ENCODE data around the gene FOXC1.

FOXC1 gene

DNA sequence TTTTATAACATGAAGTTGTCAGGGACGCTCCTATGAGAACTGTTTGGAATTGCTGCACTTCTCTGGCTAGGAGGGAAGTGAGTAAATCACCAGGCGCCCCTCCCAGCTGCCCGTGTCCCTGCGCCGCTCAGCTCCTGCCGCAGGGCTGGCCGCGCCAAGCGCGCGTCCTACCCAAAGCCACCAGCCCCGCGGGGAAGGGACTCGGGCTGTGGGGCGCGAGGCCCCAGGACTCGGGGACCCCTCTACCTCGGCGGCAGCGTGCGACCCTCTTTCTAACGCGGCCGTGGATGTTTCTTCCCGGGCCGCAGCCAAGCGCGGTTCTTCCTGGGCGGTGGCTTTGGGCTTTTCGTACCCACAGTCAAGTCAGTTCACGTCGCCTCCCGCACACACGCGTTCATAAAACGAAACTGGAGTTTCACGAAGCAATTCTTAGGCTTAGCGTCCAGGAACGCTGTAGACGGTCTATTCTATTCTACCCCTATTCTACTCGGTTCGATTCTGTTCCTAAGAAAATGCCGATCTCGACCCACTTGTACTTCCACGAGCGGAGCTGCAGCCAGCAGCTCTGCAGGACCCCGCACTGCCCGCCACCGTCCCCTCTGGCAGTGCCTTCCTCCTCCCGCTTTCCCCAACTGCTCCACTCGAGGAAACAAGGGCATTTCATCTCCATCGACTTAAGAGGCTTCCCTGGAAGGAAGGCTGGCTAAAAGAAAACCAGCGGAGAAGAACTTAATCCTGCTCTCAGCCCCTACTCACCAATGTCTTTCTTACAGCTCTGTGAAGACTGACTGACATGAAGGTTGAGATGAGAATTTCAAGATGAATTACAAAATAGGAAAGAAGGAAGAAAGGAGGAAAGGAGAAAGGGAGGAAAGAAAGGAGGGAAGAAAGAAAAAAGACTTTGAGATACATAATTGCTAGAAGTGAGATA, 15.4 kb downstream of the FOXC1 start:
- DNase-seq = no peak

DNA sequence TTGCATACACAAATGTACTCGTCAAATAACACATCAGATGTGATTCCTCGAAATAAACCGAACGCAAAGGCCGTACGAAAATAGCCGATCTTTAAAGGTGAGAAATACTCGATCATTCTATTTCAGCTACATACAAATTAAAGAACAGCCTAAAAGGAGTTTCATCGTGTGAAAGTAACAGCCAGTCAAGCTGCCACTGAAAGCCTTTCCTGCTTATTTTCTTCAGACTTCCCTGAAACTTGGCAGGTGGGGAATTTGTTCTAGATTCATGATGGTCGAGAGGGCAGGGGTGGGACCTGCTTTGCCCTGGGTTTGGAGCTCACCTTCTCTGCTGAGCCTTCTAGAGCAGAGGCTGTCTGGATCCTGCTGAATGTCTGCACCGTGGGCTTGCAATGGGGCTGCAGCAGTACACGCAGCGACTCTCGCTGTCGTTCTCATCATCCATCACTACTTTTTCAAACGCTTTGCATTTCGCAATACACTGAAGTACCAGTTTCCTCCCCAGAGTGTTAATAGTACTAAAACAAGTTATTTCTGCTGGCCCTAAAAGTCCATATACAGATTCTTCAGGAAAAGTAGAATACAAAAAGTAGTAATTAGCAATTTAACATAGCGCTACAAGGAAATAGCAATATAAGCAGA, 16.2 kb downstream of the FOXC1 start:
- no peak for DNase-seq

DNA sequence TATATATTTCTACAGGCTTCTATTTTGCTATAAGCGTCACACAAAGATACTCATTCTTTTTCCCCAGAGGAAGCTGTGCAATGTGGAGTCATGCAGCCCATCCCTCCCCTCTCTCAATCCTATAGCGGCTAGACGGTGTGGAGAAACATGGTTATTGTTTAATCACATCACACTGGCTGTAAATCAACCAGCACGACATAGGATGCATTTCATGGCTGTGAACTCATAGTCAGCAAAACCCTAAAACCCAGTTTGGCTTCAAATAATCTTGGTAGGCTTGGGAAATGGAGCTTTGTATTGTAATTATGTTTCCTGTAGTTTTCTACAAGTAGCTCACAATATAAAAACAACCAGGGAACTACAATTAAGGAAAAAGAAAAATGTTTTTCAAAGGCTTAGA, 16.8 kb downstream of the FOXC1 start:
- DNase-seq = no peak

DNA sequence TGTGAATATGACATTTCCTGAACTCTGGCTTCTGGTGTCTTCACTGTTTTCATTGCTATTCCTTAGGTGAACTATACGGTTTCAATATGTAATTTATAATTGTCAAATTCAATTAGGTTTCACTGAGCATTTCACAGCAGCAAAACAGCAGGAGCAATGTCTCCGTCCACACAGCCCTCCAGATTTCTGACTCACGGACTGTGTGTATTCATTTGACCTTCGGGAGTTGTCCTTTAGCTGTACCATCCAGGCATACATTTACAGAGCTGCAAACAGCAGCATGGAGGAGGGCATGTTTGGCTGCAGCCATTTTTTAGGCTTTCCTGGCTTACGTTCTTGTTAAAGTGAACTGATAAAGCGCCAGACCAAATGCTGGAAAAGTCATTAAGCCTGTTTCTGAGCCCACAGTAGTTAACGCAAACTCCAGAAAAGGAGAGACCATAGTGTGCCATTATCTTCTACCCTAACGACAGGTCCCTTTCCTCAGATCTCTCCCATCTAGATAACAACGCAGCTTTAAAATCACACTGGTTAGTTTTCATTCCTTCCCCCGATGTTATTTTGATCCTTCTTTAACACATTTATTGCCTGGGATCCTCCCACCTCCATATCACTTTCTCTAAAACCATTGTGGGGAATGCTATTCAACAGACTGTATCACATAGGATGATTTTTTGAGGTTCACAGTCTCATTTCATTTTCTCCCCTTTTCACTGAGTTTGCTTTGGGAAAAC, 18.3 kb downstream of the FOXC1 start:
- DNase-seq = no peak

DNA sequence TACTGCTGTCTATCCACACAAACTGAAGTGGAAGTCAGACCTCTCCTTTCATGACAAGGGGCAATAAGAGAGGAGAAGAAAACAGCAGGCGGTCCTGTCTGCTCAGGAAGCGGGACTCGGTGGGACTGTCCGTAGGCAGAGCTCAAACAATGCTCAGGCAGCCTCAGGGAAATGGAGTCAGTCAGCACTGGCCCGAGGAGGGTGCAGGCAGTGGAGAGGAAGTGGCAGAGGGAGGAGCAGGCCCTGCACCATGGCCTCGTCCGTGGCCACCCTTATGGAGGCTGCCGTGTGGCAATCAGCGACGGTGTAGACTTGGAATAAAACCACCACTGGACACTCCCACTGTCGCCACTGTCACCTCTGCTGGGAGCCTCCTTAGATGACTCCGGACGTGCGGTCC, 19.6 kb downstream of the FOXC1 start:
- no peak for DNase-seq

DNA sequence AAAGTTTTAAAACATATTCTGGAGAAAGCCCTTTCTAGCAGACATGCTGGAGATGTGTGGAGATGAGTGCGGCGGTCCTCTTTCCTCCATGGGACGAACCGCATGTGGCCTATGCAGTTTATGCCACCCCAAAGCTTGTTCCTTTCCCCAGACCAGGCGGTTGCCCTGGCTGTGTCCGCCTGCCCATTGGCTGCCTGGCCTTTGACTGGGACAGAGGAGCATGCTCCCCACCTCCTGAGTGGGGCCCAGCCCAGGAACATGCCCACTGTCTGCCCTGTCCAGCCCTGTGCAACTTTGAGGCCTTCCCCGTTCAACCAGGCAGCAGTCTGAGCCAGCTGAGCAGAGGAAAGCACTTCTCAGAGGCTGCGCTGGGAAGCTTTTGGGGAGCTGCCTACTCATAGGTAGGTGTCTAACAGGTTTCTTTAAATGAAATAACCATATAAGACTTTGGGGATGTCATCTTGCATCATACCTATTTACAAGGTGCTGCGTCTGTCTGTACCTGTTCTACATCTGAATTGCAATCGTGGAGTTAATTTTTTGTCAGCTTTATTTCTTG, 20.6 kb downstream of the FOXC1 start:
- DNase-seq = no peak

DNA sequence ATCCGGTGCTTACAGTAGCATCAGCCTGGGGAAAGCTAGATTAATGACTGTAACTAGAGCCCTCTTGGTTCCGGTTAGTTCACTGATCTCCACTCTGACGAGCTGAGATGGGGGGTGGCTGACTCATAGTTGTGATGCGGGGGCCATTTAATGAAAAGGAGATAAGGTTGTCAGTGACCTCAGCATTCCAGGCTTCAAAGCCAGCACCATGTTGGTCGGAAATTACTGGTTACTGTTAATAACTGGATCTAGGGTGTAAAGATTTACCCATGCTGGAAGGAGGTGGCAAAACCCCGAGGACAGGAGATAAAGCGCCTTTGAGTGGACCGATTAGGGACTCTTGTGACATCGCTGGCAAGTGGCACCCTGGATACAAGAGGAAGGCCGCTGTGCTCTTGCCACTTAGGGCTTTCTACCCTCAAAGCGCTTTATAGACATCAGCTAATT, 21.1 kb downstream of the FOXC1 start:
- DNase-seq = no peak

DNA sequence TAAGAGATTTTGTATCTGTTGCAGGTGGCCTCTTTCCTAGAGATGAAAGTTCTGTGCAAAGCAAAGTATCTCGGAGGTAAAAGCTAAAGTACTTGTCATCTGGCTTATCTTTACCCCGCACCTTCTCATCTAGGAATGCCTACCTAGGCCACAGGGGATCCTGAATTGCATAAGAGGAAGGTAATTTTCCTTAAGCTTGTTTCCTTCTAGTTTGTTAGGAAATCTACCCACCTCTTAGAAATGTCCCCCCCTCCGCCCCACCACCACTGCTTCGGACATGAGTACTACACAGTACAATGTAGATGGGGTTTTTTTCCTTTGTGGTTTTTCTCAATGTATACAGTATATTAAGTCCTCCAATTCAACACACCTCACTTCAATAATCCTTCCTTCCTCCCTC, 21.5 kb downstream of the FOXC1 start:
- no peak for DNase-seq

DNA sequence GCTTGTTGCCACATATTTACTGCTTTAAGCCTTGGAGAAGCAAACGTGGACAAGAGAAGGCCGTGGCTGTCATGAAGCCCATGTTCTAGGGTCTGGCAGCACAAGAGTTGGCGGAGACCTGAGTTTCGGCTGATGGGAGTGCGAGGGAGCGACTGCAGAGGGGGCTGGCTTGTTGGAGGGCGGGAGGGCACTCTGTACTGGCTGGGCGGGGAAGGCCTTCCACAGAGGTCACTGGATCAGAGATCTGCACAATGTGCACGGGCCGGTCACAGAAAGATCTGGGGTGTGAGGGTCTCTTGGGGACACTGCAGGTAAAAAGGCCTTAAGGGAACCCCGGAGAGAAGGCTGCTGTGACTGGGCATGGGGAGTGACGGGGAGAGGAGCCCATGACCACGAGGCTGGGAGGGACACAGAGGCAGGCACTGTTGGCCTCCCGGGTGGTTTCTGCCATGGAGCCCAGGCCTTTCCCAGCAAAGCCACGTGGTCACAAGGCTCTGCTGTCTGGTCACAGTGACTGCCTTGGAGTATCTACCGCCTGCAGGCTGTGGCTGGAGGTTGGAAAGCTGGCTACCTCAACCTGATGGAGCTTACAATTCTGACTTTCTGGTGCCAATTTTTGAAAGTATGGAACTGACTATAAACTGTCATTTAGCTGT, 23.8 kb downstream of the FOXC1 start:
- DNase-seq = no peak

DNA sequence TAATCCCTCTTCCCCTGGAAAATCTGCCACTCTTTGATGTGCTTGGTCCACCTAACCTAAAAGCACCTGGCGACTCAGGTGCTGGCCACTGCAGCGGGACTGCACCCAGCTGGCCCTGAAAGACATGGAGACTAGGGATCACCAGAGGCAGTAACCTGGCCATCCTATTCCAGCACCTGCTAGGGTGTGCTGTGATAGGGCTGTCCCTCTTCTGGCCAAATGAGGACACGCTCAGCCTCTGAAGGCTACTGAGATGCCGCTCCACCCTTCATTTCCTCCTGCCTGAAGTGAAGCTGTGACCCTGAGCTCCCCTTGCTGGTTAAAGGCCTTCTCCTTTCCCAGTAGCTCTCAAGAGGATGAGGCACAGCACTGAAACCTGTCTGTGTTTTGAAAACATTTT, 24.4 kb downstream of the FOXC1 start:
- DNase-seq = no peak

DNA sequence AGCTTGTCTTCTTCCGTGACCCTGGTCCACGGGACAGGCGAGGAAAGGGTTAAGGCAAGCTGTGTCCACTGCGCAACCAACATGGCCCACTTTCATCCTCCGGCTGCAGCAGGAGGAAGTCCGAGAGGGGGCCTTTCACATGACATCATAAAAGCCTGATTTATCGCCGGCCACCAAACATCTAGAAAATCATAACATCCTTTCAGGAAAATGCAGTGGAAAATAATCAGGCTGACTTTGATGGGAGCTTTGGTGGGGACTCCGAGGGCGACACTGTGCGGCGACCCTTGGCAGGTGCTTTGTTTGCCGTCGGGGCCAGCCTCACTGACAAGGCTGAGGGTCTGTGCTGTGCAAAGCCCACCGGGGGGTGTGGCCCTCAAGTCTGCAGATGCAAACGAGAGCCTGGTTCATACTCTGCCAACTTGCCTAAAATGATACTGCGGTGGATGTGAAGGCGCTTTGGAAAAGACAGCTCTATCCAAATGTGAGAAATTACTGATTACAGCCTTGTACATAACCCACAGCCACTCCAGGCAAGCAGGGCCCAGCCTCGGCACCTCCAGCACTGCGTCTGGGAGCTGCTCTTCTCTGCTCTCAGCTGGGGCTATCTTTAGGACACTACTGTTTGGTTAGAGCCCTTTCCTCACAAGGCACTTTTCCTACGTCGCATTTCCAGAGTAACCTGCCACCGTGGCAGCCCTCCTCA, 25.7 kb downstream of the FOXC1 start:
- no peak for DNase-seq

DNA sequence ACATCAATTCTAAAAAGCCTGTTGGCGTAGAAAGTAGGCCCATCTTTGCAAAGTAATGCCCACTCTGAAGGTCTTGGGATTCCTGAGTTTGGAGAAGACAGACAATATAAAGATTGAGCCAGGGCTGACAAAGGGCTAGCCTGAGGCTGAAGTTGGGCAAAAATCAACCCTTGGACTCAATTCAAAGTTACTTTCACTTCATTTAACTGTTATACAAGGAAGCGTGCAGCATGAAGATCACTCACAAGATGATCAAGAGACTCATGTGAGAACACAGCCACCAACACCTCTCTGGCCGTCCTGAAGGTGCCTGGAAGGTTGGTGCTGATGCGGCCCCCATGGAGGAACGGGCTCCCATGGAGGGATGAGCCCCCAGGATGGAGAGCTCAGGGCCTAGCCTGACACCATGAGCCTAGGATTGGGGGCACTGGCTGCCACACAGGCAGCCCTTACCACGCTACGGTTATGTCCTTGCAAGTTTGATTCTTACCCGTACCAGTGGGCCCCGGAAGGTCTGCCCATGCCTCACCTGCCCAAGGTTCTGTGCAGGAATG, 26.6 kb downstream of the FOXC1 start:
- no peak for DNase-seq

DNA sequence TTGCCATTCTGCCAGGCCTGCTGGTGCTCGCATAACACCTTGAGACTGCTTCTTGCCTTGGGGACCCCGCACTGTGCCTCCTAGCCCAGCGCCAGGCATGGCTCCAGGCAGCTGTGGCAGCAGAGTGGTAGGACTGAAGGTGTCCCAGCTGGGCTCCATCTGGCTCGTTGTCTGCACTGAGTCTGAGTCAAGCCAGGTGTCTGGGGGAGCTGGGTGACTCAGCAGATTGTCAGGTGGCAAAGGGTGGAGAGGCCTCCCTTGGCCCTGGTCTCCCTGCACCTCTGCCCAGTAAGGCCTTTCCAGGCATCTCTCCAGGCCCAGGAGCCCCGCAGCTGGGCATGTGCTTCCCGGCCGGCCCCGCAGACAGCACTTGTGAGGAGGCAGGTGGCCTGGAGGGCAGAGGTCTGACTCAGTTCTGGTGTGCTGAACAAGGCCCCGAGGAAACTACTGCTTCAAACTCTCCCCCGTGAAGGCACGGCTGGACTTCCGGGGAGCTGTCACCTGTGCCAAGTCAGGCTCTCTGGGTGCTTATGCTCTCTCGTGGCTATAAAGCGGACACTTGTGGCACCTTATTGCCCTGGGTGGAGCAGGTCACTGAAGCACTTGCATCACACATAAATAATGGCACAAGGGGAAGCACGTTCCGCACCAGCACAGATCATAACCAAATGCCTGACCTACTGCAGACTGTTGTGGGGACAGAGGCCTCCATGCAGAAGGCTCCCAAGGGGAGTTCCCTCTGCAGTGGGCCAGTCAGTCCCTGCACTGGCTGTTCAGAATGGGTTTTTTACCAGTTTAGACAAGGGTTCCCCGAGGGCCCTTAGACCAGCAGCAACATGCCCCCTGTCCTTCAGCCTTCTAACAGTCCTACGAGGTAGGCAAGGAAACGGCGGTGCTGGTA, 27.5 kb downstream of the FOXC1 start:
- no peak for DNase-seq

DNA sequence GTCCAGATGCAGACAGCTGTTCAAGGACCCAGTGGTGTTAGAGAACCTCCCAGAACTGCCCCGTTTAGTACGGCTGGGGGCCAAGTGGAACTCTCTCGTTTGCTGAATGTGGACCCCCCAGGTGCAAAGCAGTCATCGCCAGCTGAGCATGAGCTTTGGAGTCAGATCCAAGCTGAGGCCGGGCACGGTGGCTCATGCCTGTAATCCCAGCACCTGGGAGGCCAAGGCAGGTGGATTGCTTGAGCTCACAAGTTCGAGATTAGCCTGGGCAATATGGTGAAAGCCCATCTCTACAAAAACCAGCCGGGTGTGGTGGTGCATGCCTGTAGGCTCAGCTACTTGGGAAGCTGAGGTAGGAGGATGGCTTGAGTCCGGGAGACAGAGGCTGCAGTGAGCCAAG, 29.7 kb downstream of the FOXC1 start:
- no peak for DNase-seq

DNA sequence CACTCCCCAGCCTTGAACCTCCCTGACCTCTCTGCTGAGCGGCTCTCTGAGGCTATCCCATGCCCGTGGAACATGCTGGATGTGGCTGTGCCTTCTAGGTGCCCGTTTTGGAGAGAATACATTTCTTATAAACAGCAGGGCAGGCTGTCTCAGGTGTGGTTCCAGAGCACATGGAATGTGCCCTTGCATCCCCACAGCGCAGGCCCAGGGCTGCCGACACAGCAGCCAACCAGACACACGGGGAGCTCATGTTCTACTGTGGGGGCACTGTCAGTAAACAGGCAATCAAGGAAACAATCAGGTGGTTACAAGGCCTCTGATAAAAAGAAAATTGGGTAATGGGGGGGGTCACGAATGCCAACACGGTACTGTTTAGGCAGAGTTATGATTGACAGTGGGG, 30.8 kb downstream of the FOXC1 start:
- no peak for DNase-seq

DNA sequence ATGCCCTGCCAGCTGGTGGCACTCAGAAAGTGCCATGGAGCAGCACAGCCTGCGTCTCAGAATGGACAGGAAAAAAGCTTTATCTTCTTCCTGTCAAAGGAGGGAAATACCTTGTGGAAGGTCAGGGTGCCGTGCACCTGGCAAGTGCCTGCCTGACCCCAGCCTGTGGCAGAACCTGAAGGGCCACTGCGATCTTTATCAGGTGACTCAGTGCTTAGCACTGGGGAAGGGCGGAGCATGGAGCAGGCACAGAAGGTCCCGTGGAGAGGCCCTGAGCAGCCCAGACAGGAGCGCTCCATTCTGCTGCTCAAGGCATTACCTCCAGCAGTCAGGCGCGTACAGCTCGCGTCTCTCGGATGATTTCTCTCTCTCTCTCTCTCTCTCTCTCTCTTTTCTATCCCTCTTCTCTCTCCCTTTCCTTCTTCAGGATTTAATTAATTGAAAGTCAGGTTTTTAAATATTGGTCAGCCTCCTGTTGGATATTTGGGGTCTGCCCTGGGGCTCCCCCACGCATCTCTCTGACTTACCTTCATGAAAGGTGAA, 31.7 kb downstream of the FOXC1 start:
- DNase-seq = no peak

DNA sequence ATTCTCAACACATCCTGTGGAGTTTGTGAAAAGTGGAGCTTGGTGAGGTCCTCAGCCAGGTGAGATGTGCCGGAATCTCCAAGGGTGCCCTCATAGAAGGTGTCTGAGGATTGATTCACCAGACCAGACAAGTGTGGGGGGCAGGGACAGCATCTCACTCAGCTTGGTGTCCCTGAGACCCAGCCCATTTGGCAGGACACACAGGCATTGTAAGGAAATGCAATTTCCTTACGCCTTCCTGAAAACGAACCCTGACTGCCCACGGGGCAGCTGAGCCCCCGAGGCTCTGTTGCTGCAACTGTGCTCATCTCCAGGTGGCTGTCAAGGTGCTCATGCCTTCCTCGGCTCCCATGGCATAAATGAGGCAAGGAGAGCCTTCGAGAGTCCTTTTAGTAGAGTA, 33.4 kb downstream of the FOXC1 start:
- DNase-seq = no peak

DNA sequence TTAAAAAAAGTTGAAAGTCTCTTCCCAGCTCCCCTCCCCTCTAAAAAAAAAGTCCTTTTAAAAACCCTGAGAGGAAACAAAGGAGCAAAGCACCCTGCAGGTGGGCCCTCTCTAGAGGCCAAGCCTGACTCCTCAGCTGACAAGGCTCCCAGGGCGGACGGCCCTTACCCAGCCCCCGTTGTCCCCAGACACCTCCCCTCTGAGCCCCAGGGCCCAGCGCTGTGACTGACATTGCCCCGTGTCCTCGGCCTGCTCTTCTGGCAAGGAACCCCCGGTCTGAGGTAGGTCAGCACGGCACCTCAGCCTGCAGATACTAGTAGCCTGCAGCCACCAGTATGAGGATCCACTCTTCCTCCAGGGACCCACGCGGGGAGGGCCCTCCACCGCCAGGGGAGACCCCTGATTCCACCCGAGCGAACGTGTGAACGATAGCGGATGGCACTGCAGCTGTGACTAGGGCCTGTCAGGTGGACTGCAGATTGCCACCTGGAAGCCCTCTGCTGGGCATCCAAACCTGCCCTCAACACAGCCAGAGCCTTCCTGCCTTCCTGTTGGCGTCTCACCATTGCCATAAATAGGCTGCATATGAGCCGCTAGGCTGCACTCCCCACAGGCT, 34.2 kb downstream of the FOXC1 start:
- DNase-seq = no peak

DNA sequence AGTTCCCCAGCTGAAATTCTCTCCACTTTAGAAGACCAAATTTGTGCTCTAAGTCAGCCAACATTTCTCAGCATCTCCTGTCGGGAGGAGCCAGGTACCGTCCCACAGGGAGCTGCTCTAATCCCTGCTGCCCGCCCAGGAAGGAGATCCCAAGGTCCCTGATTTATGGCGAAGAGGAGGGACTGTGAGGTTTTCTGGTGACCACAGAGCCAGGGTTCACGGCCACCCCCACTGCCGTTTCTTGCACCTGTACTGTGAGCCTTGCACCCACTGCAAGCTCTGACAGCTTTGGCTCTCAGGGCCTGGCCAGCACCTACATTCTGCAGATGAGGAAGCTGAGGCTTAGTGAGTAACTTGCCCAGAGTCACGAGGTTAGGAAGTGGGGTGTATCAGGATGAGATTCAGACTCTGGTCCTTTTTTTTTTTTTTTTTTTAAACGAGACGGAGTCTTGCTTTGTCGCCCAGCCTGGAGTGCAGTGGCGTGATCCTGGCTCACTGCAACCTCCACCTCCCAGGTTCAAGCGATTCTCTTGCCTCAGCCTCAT, 34.9 kb downstream of the FOXC1 start:
- DNase-seq = no peak

Data from CD4-positive, alpha-beta T cell treated with Interleukin-4 for 1 hour (primary cell).